ENCODE results near the gene VEGFB. TPM values are rescaled to one million over a fixed set of nuclear protein-coding genes. Genes with fewer than 3 reads are reported as not detected.
A peak's percentile ranks its signal among the peaks of the same experiment; 100 is the strongest.

VEGFB gene
- total RNA-seq, 1 experiment from 2014 or later = 47.5 TPM

DNA sequence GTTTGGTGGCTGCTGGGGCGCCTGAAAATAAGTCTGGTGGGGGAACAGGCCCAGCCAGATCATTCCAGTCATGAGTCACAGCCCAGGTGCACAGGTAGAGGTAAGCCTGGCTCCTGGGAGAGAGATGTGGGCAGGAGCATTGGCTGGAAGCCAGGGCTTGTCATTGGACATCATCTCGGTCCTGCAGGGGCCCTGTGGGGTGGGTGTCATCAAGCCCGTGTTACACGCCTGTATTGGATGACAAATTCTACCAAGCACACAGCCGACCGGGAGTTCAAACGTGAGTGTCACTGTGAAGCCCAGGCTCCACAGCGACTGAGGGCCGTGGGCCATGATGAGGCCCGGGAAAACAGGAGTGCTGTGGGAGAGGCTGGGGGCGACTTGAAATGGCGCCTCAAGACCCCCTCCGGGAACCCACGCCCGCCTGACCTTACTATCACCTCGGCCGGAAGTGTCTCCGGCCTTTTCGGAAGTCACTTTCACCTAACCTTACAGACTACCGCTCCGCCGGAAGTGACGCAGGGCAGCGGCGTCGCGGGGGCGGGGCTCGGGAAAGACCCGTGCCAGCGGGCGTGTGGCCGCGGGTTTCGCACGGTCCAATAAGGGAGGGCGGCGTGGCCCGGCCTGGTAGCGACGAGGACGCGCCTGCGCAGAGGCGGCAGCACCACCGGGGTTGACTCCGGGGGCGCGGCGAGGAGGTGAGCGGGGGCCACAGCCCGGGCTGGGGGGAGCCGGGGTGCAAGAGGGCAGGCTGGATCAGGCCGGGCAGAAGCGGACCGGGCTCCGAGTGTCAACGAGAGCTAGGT is 6.3 kb downstream of the VEGFB start, which contains the start of gene FKBP2 (continued):
- TF ChIP-seq, protein P1, sequence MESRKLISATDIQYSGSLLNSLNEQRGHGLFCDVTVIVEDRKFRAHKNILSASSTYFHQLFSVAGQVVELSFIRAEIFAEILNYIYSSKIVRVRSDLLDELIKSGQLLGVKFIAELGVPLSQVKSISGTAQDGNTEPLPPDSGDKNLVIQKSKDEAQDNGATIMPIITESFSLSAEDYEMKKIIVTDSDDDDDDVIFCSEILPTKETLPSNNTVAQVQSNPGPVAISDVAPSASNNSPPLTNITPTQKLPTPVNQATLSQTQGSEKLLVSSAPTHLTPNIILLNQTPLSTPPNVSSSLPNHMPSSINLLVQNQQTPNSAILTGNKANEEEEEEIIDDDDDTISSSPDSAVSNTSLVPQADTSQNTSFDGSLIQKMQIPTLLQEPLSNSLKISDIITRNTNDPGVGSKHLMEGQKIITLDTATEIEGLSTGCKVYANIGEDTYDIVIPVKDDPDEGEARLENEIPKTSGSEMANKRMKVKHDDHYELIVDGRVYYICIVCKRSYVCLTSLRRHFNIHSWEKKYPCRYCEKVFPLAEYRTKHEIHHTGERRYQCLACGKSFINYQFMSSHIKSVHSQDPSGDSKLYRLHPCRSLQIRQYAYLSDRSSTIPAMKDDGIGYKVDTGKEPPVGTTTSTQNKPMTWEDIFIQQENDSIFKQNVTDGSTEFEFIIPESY (IDR thresholded peaks at IDR 0.05; ENCODE audit: extremely low read depth, insufficient replicate concordance, low read length) = peak; percentile 75
- no peak for TF ChIP-seq SIN3A (IDR thresholded peaks at IDR 0.05; ENCODE audit: low read depth)
- TF ChIP-seq, protein P2, sequence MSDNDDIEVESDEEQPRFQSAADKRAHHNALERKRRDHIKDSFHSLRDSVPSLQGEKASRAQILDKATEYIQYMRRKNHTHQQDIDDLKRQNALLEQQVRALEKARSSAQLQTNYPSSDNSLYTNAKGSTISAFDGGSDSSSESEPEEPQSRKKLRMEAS (IDR thresholded peaks at IDR 0.05) = no peak

DNA sequence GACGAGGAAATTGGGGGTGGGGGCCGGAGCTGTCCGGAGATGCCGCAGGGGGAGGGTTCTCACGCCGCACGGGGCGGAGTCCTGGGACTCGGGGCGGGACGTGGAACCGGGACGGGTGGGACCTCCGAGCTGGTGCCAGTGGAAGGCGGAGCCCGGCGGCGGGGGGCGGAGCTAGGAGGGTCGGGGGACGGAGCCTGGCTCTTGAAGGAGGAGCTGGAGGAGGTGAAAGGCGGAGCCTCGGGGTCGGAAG is 6.8 kb downstream of the VEGFB start:
- no peaks in the 10 kb centered on the region for H3K27me3 ChIP-seq (ENCODE audit: insufficient read depth, low read length)
- peak overlapping the region; percentile 84 for H3K4me2 ChIP-seq (ENCODE audit: low read length)
- intact Hi-C loops (cut with micrococcal nuclease) = loop anchor here (2.0 kb wide), 1 partner anchor 64 kb away; the partner anchor contains the start of gene ESRRA
- peaks cover 0 to 20% of the 10 kb centered on the region in 2 experiments; a peak in 1 of 4 replicates for H3K36me3 ChIP-seq (ENCODE audit: control insufficient read depth in 1 of 2, insufficient read depth in 2 of 2, low read length in 2 of 2)
- H3K9me2 ChIP-seq (ENCODE audit: insufficient read depth) = no peaks in the 10 kb centered on the region
- POLR2A ChIA-PET = interaction anchor here (0.7 to 1.4 kb wide), 11 partner anchors 9 to 114 kb away, joined by 4 to 11 read pairs (median 5); partner anchors contain the start of genes NUDT22, PRDX5, TRMT112 and TRPT1
- no peak overlapping the region for H2AFZ ChIP-seq (ENCODE audit: low read depth, low read length, poor library complexity, severe bottlenecking)
- RAD21 ChIA-PET (ENCODE audit: low non-redundant PET in 1 of 2, low total read pairs in 2 of 2, uncharacterized antibody in 2 of 2, unreplicated experiment in 2 of 2) = interaction anchor here in 1 of 2 experiments (0.6 kb wide), 1 partner anchor 1758 kb away, joined by 5 read pairs; no protein-coding TSS in a partner anchor
- DNase-seq (ENCODE audit: low read depth, low spot score) = peak; percentile 98
- ATAC-seq = peak; percentile 78
- no peaks in the 10 kb centered on the region for H4K20me1 ChIP-seq (ENCODE audit: insufficient read depth)
- peaks cover 32 to 61% of the 10 kb centered on the region in 2 experiments for H3K4me1 ChIP-seq (ENCODE audit: control insufficient read depth in 1 of 2, insufficient read depth in 2 of 2, low read length in 2 of 2)
- peak overlapping the region; percentile 70 to 91 for H3K4me3 ChIP-seq (replicated peaks in 1 of 2; ENCODE audit: low read depth in 1 of 2, low read length in 2 of 2)
- H3K27ac ChIP-seq (ENCODE audit: low read depth, low read length) = peak overlapping the region; percentile 96
- peak overlapping the region; percentile 99 for H3K9ac ChIP-seq (ENCODE audit: low read length)
- H3K79me2 ChIP-seq (ENCODE audit: insufficient read depth, low read length) = peaks cover 46% of the 10 kb centered on the region
- no peaks in the 10 kb centered on the region for H3K9me3 ChIP-seq (ENCODE audit: control insufficient read depth in 1 of 2, insufficient read depth in 1 of 2, low read depth in 1 of 2, low read length in 2 of 2)
- CTCF ChIA-PET = interaction anchor here (0.8 to 2.2 kb wide), 8 partner anchors 9 to 115 kb away, joined by 3 to 10 read pairs (median 5); partner anchors contain the start of genes PRDX5 and TRMT112
- no TSS peak for BruUV-seq (replicated peaks)
- no peak for TF ChIP-seq YY1 (IDR thresholded peaks at IDR 0.05; ENCODE audit: extremely low read depth, insufficient replicate concordance, low read depth, low read length)
- no peak for TF ChIP-seq EZH2 (IDR thresholded peaks at IDR 0.05)
- no peak for TF ChIP-seq ELF1 (IDR thresholded peaks at IDR 0.05; ENCODE audit: borderline replicate concordance, low read depth)
- TF ChIP-seq, protein P3, sequence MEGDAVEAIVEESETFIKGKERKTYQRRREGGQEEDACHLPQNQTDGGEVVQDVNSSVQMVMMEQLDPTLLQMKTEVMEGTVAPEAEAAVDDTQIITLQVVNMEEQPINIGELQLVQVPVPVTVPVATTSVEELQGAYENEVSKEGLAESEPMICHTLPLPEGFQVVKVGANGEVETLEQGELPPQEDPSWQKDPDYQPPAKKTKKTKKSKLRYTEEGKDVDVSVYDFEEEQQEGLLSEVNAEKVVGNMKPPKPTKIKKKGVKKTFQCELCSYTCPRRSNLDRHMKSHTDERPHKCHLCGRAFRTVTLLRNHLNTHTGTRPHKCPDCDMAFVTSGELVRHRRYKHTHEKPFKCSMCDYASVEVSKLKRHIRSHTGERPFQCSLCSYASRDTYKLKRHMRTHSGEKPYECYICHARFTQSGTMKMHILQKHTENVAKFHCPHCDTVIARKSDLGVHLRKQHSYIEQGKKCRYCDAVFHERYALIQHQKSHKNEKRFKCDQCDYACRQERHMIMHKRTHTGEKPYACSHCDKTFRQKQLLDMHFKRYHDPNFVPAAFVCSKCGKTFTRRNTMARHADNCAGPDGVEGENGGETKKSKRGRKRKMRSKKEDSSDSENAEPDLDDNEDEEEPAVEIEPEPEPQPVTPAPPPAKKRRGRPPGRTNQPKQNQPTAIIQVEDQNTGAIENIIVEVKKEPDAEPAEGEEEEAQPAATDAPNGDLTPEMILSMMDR (IDR thresholded peaks at IDR 0.05 in 2 of 3, conservative IDR thresholded peaks at IDR 0.05 in 1 of 3; ENCODE audit: borderline replicate concordance in 1 of 3, insufficient read depth in 1 of 3, low read depth in 2 of 3, low read length in 2 of 3) = no peak
- TF ChIP-seq TCF7L2 (IDR thresholded peaks at IDR 0.05; ENCODE audit: borderline replicate concordance, extremely low read depth, insufficient read depth, insufficient read length) = no peak
- no peak for TF ChIP-seq CBX3 (IDR thresholded peaks at IDR 0.05; ENCODE audit: low read depth)
- TF ChIP-seq FOSL1 (IDR thresholded peaks at IDR 0.05; ENCODE audit: low read depth) = no peak
- TF ChIP-seq SP1 (IDR thresholded peaks at IDR 0.05; ENCODE audit: low read depth) = no peak
- TF ChIP-seq, protein P4, sequence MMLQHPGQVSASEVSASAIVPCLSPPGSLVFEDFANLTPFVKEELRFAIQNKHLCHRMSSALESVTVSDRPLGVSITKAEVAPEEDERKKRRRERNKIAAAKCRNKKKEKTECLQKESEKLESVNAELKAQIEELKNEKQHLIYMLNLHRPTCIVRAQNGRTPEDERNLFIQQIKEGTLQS (IDR thresholded peaks at IDR 0.05) = no peak
- TF ChIP-seq JUND (IDR thresholded peaks at IDR 0.05) = no peak
- TF ChIP-seq ZFX (IDR thresholded peaks at IDR 0.05) = no peak
- TF ChIP-seq SRF (IDR thresholded peaks at IDR 0.05; ENCODE audit: low read depth) = no peak
- no peak for TF ChIP-seq POLR2A (IDR thresholded peaks at IDR 0.05; ENCODE audit: borderline replicate concordance, extremely low read depth, insufficient read depth, insufficient read length)
- TF ChIP-seq, protein P1 (IDR thresholded peaks at IDR 0.05; ENCODE audit: extremely low read depth, insufficient replicate concordance, low read length) = no peak
